Measurements from ENCODE around the gene ARID1B.

ARID1B gene

GRCh38 chr6:156954816-156955215, 177.6 kb downstream of the ARID1B start:
- DNase-seq: no peak
- ATAC-seq (ENCODE audit: insufficient read depth, low read depth): no peak
- Histone ChIP-seq H3K79me2 (ENCODE audit: insufficient read depth, low read length) (peaks cover 97% of the 10 kb centered on the region), H3K9me3 (ENCODE audit: insufficient read depth, low read length, severe bottlenecking) (no peaks in the 10 kb centered on the region), H3K4me2 (ENCODE audit: insufficient read depth, low read length) (no peak overlapping the region), H3K27ac (ENCODE audit: low read length) (no peak overlapping the region), H3K4me3 (ENCODE audit: low read depth in 1 of 2, low read length in 2 of 2) (no peak overlapping the region), H3K27me3 (ENCODE audit: insufficient read depth, low read length, poor library complexity) (no peaks in the 10 kb centered on the region), H3K9ac (ENCODE audit: low read depth, low read length) (no peak overlapping the region), H3K36me3 (ENCODE audit: insufficient read depth, low read length) (peaks cover 7% of the 10 kb centered on the region; the same call in 1 of the 2 replicates), H4K20me1 (ENCODE audit: insufficient read depth, low read length) (peaks cover 67% of the 10 kb centered on the region), H2AFZ (ENCODE audit: low read depth, low read length) (no peak overlapping the region), H3K4me1 (ENCODE audit: insufficient read depth, low read length) (peaks cover 7% of the 10 kb centered on the region; the same call in 1 of the 2 replicates)
- no peak for TF ChIP-seq CTCF (IDR thresholded peaks at IDR 0.05; ENCODE audit: borderline replicate concordance, extremely low read depth, low read length, poor library complexity, severe bottlenecking)
- TF ChIP-seq EZH2 (IDR thresholded peaks at IDR 0.05; ENCODE audit: borderline replicate concordance, low read depth, low read length, severe bottlenecking): no peak

- Histone ChIP-seq H3K9ac (ENCODE audit: low read depth, low read length) (no peak overlapping the region), H4K20me1 (ENCODE audit: insufficient read depth, low read length) (peaks cover 72% of the 10 kb centered on the region), H3K36me3 (ENCODE audit: insufficient read depth, low read length) (peaks cover 7% of the 10 kb centered on the region; the same call in 1 of the 2 replicates), H3K27me3 (ENCODE audit: insufficient read depth, low read length, poor library complexity) (no peaks in the 10 kb centered on the region), H3K4me2 (ENCODE audit: insufficient read depth, low read length) (no peak overlapping the region), H3K27ac (ENCODE audit: low read length) (no peak overlapping the region; the same call in 1 of the 2 replicates), H2AFZ (ENCODE audit: low read depth, low read length) (no peak overlapping the region), H3K79me2 (ENCODE audit: insufficient read depth, low read length) (peaks cover 96% of the 10 kb centered on the region), H3K9me3 (ENCODE audit: insufficient read depth, low read length, severe bottlenecking) (no peaks in the 10 kb centered on the region), H3K4me3 (ENCODE audit: low read depth in 1 of 2, low read length in 2 of 2) (no peak overlapping the region), H3K4me1 (ENCODE audit: insufficient read depth, low read length) (peaks cover 7% of the 10 kb centered on the region; the same call in 1 of the 2 replicates)
- DNase-seq (no peak), ATAC-seq (ENCODE audit: insufficient read depth, low read depth) (no peak)
- no peak for TF ChIP-seq EZH2 (IDR thresholded peaks at IDR 0.05; ENCODE audit: borderline replicate concordance, low read depth, low read length, severe bottlenecking)
- TF ChIP-seq CTCF (IDR thresholded peaks at IDR 0.05; ENCODE audit: borderline replicate concordance, extremely low read depth, low read length, poor library complexity, severe bottlenecking): no peak
Measured at GRCh38 chr6:156955494-156956183, 178.5 kb downstream of the ARID1B start.

GRCh38 chr6:156956286-156956685, 179.1 kb downstream of the ARID1B start:
- no peak overlapping the region for H3K9ac ChIP-seq (ENCODE audit: low read depth, low read length)
- no peak for DNase-seq
- no peaks in the 10 kb centered on the region for H3K27me3 ChIP-seq (ENCODE audit: insufficient read depth, low read length, poor library complexity)
- peaks cover 75% of the 10 kb centered on the region for H4K20me1 ChIP-seq (ENCODE audit: insufficient read depth, low read length)
- peaks cover 7% of the 10 kb centered on the region; the same call in 1 of the 2 replicates for H3K36me3 ChIP-seq (ENCODE audit: insufficient read depth, low read length)
- H3K79me2 ChIP-seq (ENCODE audit: insufficient read depth, low read length): peaks cover 96% of the 10 kb centered on the region
- ATAC-seq (ENCODE audit: insufficient read depth, low read depth): no peak
- TF ChIP-seq EZH2 (IDR thresholded peaks at IDR 0.05; ENCODE audit: borderline replicate concordance, low read depth, low read length, severe bottlenecking) (no peak), CTCF (IDR thresholded peaks at IDR 0.05; ENCODE audit: borderline replicate concordance, extremely low read depth, low read length, poor library complexity, severe bottlenecking) (no peak)
- no peak overlapping the region for H3K27ac ChIP-seq (ENCODE audit: low read length)
- no peak overlapping the region for H2AFZ ChIP-seq (ENCODE audit: low read depth, low read length)
- no peak overlapping the region for H3K4me3 ChIP-seq (ENCODE audit: low read depth in 1 of 2, low read length in 2 of 2)
- no peaks in the 10 kb centered on the region for H3K9me3 ChIP-seq (ENCODE audit: insufficient read depth, low read length, severe bottlenecking)
- peaks cover 7% of the 10 kb centered on the region; the same call in 1 of the 2 replicates for H3K4me1 ChIP-seq (ENCODE audit: insufficient read depth, low read length)
- no peak overlapping the region for H3K4me2 ChIP-seq (ENCODE audit: insufficient read depth, low read length)

Measured in DND-41 (cell line).